GM12878 (cell line): ENCODE data around the gene ZNF454. TPM values are rescaled to one million over a fixed set of nuclear protein-coding genes. Genes with fewer than 3 reads are reported as not detected.

ENCODE experiments used
- ATAC-seq: fragments of 200-7000 bp; cut with Tn5 transposase; 3 replicates; pipeline ENCODE4 v1.9.1; 2020; ENCODE audit warnings: mild to moderate bottlenecking, moderate library complexity
- BruUV-seq: library from RNA; stranded (reverse); fragments of 400-500 nt; replicated peaks from 2 replicates; lab custom pipeline; 2021; lab: Mats Ljungman, UMichigan
- CTCF ChIA-PET: fragments of 300-600 bp; sonication (Branson Sonifier 250); formaldehyde crosslinking; extraction: SDS; loops from one replicate; lab custom pipeline; 2021; ENCODE audit warnings: inconsistent platforms; lab: Yijun Ruan, JAX
- POLR2A ChIA-PET: fragments of 350-600 bp; formaldehyde crosslinking; extraction: SDS; loops from one replicate; lab custom pipeline; 2021; ENCODE audit warnings: inconsistent platforms; lab: Charles Lee
- RAD21 ChIA-PET: fragments of 300-600 bp; sonication (Branson Sonifier 250); formaldehyde crosslinking; loops from one replicate; lab custom pipeline; 2023; ENCODE audit warnings: antibody characterized with exemption; ENCODE audit not compliant: unreplicated experiment; lab: Charles Lee
- SMC1A ChIA-PET: fragments of 300-600 bp; sonication (Branson Sonifier 250); formaldehyde crosslinking; loops from one replicate; lab custom pipeline; 2023; ENCODE audit not compliant: unreplicated experiment, uncharacterized antibody; lab: Charles Lee
- DNase-seq: peaks from one replicate; pipeline ENCODE4 v3.0.0-alpha.2; 2011; ENCODE audit warnings: low read depth, low spot score
- FAIRE-seq: peaks from 3 replicates; lab custom pipeline; 2011; peaks lifted over from hg19 to GRCh38; lab: Jason Lieb, UNC
- H2AFZ ChIP-seq: 2 replicates; pipeline ENCODE4 v1.6.0; 2011; ENCODE audit warnings: low read depth, low read length, control low read depth; ENCODE audit not compliant: control insufficient read depth
- H3K27ac ChIP-seq: 2 replicates; pipeline ENCODE4 v1.5.1; 2011; ENCODE audit warnings: control low read depth; ENCODE audit not compliant: control insufficient read depth, insufficient read depth
- H3K27me3 ChIP-seq, 2 experiments: replicated peaks in 1 of 2; 2 replicates each; pipeline versions ENCODE4 v1.6.0 to v1.6.1; 2011; ENCODE audit warnings: low read length in 1 of 2; ENCODE audit not compliant: control insufficient read depth in 2 of 2, insufficient read depth in 2 of 2
- H3K36me3 ChIP-seq, 2 experiments: 2 replicates each; pipeline ENCODE4 v1.5.1; 2011; ENCODE audit warnings: low read length in 1 of 2; ENCODE audit not compliant: control insufficient read depth in 2 of 2, insufficient read depth in 2 of 2
- H3K4me1 ChIP-seq: 2 replicates; pipeline ENCODE4 v1.6.1; 2011; ENCODE audit warnings: mild to moderate bottlenecking, low read length, moderate library complexity, mixed read lengths; ENCODE audit not compliant: control insufficient read depth, insufficient read depth
- H3K4me2 ChIP-seq: 2 replicates; pipeline ENCODE4 v1.6.0; 2011; ENCODE audit warnings: control low read depth; ENCODE audit not compliant: control insufficient read depth, insufficient read depth
- H3K4me3 ChIP-seq: fragments of 200-600 bp; sonication (generic); 2 replicates; pipeline ENCODE4 v1.5.1; 2016
- H3K79me2 ChIP-seq: 2 replicates; pipeline ENCODE4 v1.6.0; 2011; ENCODE audit warnings: low read length; ENCODE audit not compliant: control insufficient read depth, insufficient read depth
- H3K9ac ChIP-seq: 2 replicates; pipeline ENCODE4 v1.8.0; 2011; ENCODE audit warnings: low read length, control low read depth, mixed read lengths; ENCODE audit not compliant: control insufficient read depth, insufficient read depth
- H3K9me3 ChIP-seq: replicated peaks from 3 replicates; pipeline ENCODE4 v1.5.1; 2011; ENCODE audit warnings: mild to moderate bottlenecking, low read length; ENCODE audit not compliant: control insufficient read depth, insufficient read depth
- H4K20me1 ChIP-seq: 2 replicates; pipeline ENCODE4 v1.6.0; 2011; ENCODE audit not compliant: control insufficient read depth, insufficient read depth
- CUX1 ChIP-seq: IDR thresholded peaks from 2 replicates; pipeline ENCODE4 v1.6.1; 2012; ENCODE audit warnings: improper control_type of control experiment, low read depth, low read length; ENCODE audit not compliant: insufficient replicate concordance
- WGBS: methylation state at CpG from one replicate; pipeline ENCODE4 v1.1.6; 2016; ENCODE audit warnings: low lambda C conversion rate; ENCODE audit not compliant: insufficient replicate concordance, insufficient coverage; ENCODE audit errors: missing lambda C conversion rate; 5-methylcytosine and 5-hydroxymethylcytosine counted together
- in situ Hi-C: fragments of 300-500 bp; cut with MboI; formaldehyde crosslinking; loops from 9 replicates; pipeline ENCODE4 v1.14.3; 2018; ENCODE audit warnings: mixed read lengths
- intact Hi-C: fragments of 100-400 bp; cut with micrococcal nuclease; formaldehyde crosslinking; loops from one replicate; pipeline ENCODE4 v1.14.2; 2022; ENCODE audit not compliant: unreplicated experiment
- polyA plus RNA-seq, 11 experiments: library from polyadenylated mRNA; depleted of rRNA in 4 of 11; unstranded in 6 of 11; stranded (reverse) in 5 of 11; fragments of >200 nt; fragmentation: Nextera tagmentation in 4 of 11; fragmentation: Illumina TruSeq in 1 of 11; extraction: Ambion mirVana in 4 of 11; extraction: Trizol in 1 of 11; gene quantifications; 1 replicate in 1 of 11; 2 replicates in 10 of 11; pipeline versions ENCODE4 v1.2.1 to v1.2.3, GENCODE V29; 2011 to 2016; ENCODE audit warnings: inconsistent platforms in 2 of 11, missing spikeins in 2 of 11, low read depth in 1 of 11
- total RNA-seq, 4 experiments: library from RNA; depleted of rRNA in 3 of 4; stranded (reverse); fragments of >200 nt in 3 of 4; fragmentation: Illumina TruSeq in 1 of 4; extraction: Trizol in 1 of 4; gene quantifications; 2 replicates each; pipeline versions ENCODE4 v1.2.1 to v1.2.3, GENCODE V29; 2013 to 2021

ZNF454 gene
- total and polyA plus RNA-seq, 10 of the 15 experiments (the other 5 are each of a cell fraction or from before 2014, with no cell fraction given) = not detected

GRCh38 chr5:178991190-178992145, 50.5 kb downstream of the ZNF454 start:
- H3K27me3 ChIP-seq = no peaks in the 10 kb centered on the region
- WGBS = 43% methylated on average over 28 of the region's 28 CpGs
- intact Hi-C loops (no loop called here), in situ Hi-C loops (no loop called here)
- CTCF ChIA-PET = no interaction called here
- H3K4me2 ChIP-seq = no peak overlapping the region
- SMC1A ChIA-PET = no interaction called here
- no peak for TF ChIP-seq CUX1
- H3K9ac ChIP-seq = no peak overlapping the region
- no peak overlapping the region for H3K4me3 ChIP-seq
- no peak overlapping the region for H3K27ac ChIP-seq
- no peaks in the 10 kb centered on the region for H3K4me1 ChIP-seq
- H3K79me2 ChIP-seq = no peaks in the 10 kb centered on the region
- no peaks in the 10 kb centered on the region for H4K20me1 ChIP-seq
- H2AFZ ChIP-seq = no peak overlapping the region
- ATAC-seq (no peak), FAIRE-seq (no peak), DNase-seq (no peak)
- no TSS peak for BruUV-seq
- H3K36me3 ChIP-seq = no peaks in the 10 kb centered on the region
- POLR2A ChIA-PET = no interaction called here
- RAD21 ChIA-PET = no interaction called here
- H3K9me3 ChIP-seq = no peaks in the 10 kb centered on the region; the same call in 2 of the 3 replicates
